ENCODE measurements around the gene IFNA10.
"Not testable (repeated sequence)": the region's sequence is repeated elsewhere in the genome, so short reads cannot be mapped to it uniquely, and the experiment has no call there.

IFNA10 gene

DNA sequence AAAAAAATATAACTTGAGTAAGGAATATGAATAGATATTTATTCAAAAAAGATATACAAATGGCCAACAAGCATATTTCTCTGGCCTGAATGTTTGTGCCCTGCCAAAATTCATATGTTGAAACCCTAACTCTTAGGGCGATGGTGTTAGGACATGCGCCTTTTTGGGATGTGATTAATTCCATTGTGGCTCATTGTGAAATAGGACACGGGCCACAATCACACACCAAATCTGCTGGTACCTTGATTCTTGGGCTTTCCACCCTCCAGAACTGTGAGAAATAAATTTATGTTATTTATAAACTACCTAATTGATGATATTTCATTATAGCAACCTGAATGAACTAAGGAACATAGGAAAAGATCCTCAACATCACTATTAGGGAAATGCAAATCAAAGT lies 34.8 kb downstream of the IFNA10 start:
- no peaks in the 10 kb centered on the region for H3F3A ChIP-seq (ENCODE audit: insufficient read depth, low read length)
- H3K9me3 ChIP-seq (replicated peaks; ENCODE audit: insufficient read depth, low read length): no peaks in the 10 kb centered on the region
- no peak overlapping the region for H3K27ac ChIP-seq (ENCODE audit: low read length)
- H3K9me2 ChIP-seq (replicated peaks; ENCODE audit: insufficient read depth, low read length): no peaks in the 10 kb centered on the region
- no peak for DNase-seq
- no peak overlapping the region for H2AFZ ChIP-seq (ENCODE audit: low read length)
- H3K79me2 ChIP-seq (ENCODE audit: low read length): no peaks in the 10 kb centered on the region
- no peak overlapping the region for H3K4me3 ChIP-seq (ENCODE audit: low read length)
- H3K27me3 ChIP-seq (replicated peaks; ENCODE audit: insufficient read depth, low read length): no peaks in the 10 kb centered on the region
- no peaks in the 10 kb centered on the region for H3K4me1 ChIP-seq (ENCODE audit: low read length)
- H4K20me1 ChIP-seq (ENCODE audit: insufficient read depth, low read length): no peaks in the 10 kb centered on the region
- H3K36me3 ChIP-seq (replicated peaks; ENCODE audit: insufficient read depth, low read length): no peaks in the 10 kb centered on the region
- no peak overlapping the region for H3K4me2 ChIP-seq (ENCODE audit: low read depth, low read length)
- H3K9ac ChIP-seq (ENCODE audit: low read length): no peak overlapping the region
- TF ChIP-seq EZH2 (optimal IDR thresholded peaks at IDR 0.05; ENCODE audit: low read depth, low read length) (no peak), EZH2phosphoT487 (IDR thresholded peaks at IDR 0.05; ENCODE audit: low read length) (no peak)
- TF ChIP-seq, protein P1, sequence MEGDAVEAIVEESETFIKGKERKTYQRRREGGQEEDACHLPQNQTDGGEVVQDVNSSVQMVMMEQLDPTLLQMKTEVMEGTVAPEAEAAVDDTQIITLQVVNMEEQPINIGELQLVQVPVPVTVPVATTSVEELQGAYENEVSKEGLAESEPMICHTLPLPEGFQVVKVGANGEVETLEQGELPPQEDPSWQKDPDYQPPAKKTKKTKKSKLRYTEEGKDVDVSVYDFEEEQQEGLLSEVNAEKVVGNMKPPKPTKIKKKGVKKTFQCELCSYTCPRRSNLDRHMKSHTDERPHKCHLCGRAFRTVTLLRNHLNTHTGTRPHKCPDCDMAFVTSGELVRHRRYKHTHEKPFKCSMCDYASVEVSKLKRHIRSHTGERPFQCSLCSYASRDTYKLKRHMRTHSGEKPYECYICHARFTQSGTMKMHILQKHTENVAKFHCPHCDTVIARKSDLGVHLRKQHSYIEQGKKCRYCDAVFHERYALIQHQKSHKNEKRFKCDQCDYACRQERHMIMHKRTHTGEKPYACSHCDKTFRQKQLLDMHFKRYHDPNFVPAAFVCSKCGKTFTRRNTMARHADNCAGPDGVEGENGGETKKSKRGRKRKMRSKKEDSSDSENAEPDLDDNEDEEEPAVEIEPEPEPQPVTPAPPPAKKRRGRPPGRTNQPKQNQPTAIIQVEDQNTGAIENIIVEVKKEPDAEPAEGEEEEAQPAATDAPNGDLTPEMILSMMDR (IDR thresholded peaks at IDR 0.05; ENCODE audit: low read length): no peak

- Histone ChIP-seq H3F3A (ENCODE audit: insufficient read depth, low read length) (no peaks in the 10 kb centered on the region), H4K20me1 (ENCODE audit: insufficient read depth, low read length) (no peaks in the 10 kb centered on the region), H3K27me3 (replicated peaks; ENCODE audit: insufficient read depth, low read length) (no peaks in the 10 kb centered on the region), H3K27ac (ENCODE audit: low read length) (no peak overlapping the region), H3K36me3 (replicated peaks; ENCODE audit: insufficient read depth, low read length) (no peaks in the 10 kb centered on the region), H3K4me3 (ENCODE audit: low read length) (no peak overlapping the region), H3K79me2 (ENCODE audit: low read length) (no peaks in the 10 kb centered on the region), H3K4me2 (ENCODE audit: low read depth, low read length) (no peak overlapping the region), H3K9me2 (replicated peaks; ENCODE audit: insufficient read depth, low read length) (no peaks in the 10 kb centered on the region), H3K4me1 (ENCODE audit: low read length) (no peaks in the 10 kb centered on the region), H3K9me3 (replicated peaks; ENCODE audit: insufficient read depth, low read length) (no peaks in the 10 kb centered on the region), H2AFZ (ENCODE audit: low read length) (no peak overlapping the region), H3K9ac (ENCODE audit: low read length) (no peak overlapping the region)
- no peak for TF ChIP-seq EZH2 (optimal IDR thresholded peaks at IDR 0.05; ENCODE audit: low read depth, low read length)
- TF ChIP-seq, protein P1 (IDR thresholded peaks at IDR 0.05; ENCODE audit: low read length): no peak
- DNase-seq: no peak
These were observed 35.6 kb downstream of the IFNA10 start for GRCh38 chr9:21171351-21171750.

GRCh38 chr9:21166560-21166959 lies 40.4 kb downstream of the IFNA10 start, which contains the start of gene IFNA21:
Gene IFNA21, minus strand, starts transcription at chr9:21166660. Its CDS starts 48 bp downstream, at chr9:21166612.
- not testable (repeated sequence) for H3K9me3 ChIP-seq (replicated peaks; ENCODE audit: insufficient read depth, low read length); H3F3A ChIP-seq (ENCODE audit: insufficient read depth, low read length); H3K9ac ChIP-seq (ENCODE audit: low read length); H3K4me3 ChIP-seq (ENCODE audit: low read length); DNase-seq; H2AFZ ChIP-seq (ENCODE audit: low read length); H3K4me1 ChIP-seq (ENCODE audit: low read length); H3K27me3 ChIP-seq (replicated peaks; ENCODE audit: insufficient read depth, low read length); H3K27ac ChIP-seq (ENCODE audit: low read length); H3K36me3 ChIP-seq (replicated peaks; ENCODE audit: insufficient read depth, low read length); H3K9me2 ChIP-seq (replicated peaks; ENCODE audit: insufficient read depth, low read length); H3K79me2 ChIP-seq (ENCODE audit: low read length); H4K20me1 ChIP-seq (ENCODE audit: insufficient read depth, low read length); H3K4me2 ChIP-seq (ENCODE audit: low read depth, low read length)

- no peaks in the 10 kb centered on the region for H3K27me3 ChIP-seq (replicated peaks; ENCODE audit: insufficient read depth, low read length)
- H3K36me3 ChIP-seq (replicated peaks; ENCODE audit: insufficient read depth, low read length): no peaks in the 10 kb centered on the region
- H3K79me2 ChIP-seq (ENCODE audit: low read length): no peaks in the 10 kb centered on the region
- H3K9me3 ChIP-seq (replicated peaks; ENCODE audit: insufficient read depth, low read length): no peaks in the 10 kb centered on the region
- H4K20me1 ChIP-seq (ENCODE audit: insufficient read depth, low read length): no peaks in the 10 kb centered on the region
- H3K9ac ChIP-seq (ENCODE audit: low read length): no peak overlapping the region
- no peak for DNase-seq
- no peak overlapping the region for H3K27ac ChIP-seq (ENCODE audit: low read length)
- no peak overlapping the region for H3K4me2 ChIP-seq (ENCODE audit: low read depth, low read length)
- H2AFZ ChIP-seq (ENCODE audit: low read length): no peak overlapping the region
- TF ChIP-seq, protein P1 (IDR thresholded peaks at IDR 0.05; ENCODE audit: low read length): no peak
- no peak for TF ChIP-seq EZH2phosphoT487 (IDR thresholded peaks at IDR 0.05; ENCODE audit: low read length)
- H3F3A ChIP-seq (ENCODE audit: insufficient read depth, low read length): no peaks in the 10 kb centered on the region
- no peaks in the 10 kb centered on the region for H3K9me2 ChIP-seq (replicated peaks; ENCODE audit: insufficient read depth, low read length)
- H3K4me1 ChIP-seq (ENCODE audit: low read length): no peaks in the 10 kb centered on the region
- no peak overlapping the region for H3K4me3 ChIP-seq (ENCODE audit: low read length)
These were observed 41.4 kb downstream of the IFNA10 start for GRCh38 chr9:21165516-21165915.
